Suprapubic skin (tissue), 4 donors: ENCODE measurements around the gene MKLN1. TPM values are rescaled to one million over a fixed set of nuclear protein-coding genes. Genes with fewer than 3 reads are reported as not detected.

Source experiments
- DNase-seq, 2 donors: peaks; one replicate each; pipeline ENCODE4 v3.0.0-alpha.2; 2019; ENCODE audit warnings: low spot score in 2 of 2
- H3K27ac ChIP-seq: fragments of 200-600 bp; sonication (generic); one replicate; pipeline ENCODE4 v1.5.1; 2019
- H3K27me3 ChIP-seq: fragments of 200-600 bp; sonication (generic); one replicate; pipeline ENCODE4 v1.5.1; 2019
- H3K36me3 ChIP-seq: fragments of 200-600 bp; sonication (generic); one replicate; pipeline ENCODE4 v1.5.1; 2019
- H3K4me1 ChIP-seq: fragments of 200-600 bp; sonication (generic); one replicate; pipeline ENCODE4 v1.5.1; 2019
- H3K4me3 ChIP-seq: fragments of 200-600 bp; sonication (generic); one replicate; pipeline ENCODE4 v1.5.1; 2019; ENCODE audit warnings: mild to moderate bottlenecking
- H3K9me3 ChIP-seq: fragments of 200-600 bp; sonication (generic); one replicate; pipeline ENCODE4 v1.5.1; 2019
- EP300 ChIP-seq: sonication (generic); formaldehyde crosslinking; IDR thresholded peaks from one replicate; pipeline ENCODE4 v1.6.1; 2017; ENCODE audit warnings: antibody characterized with exemption
- POLR2A ChIP-seq, 2 donors: fragments of 450-650 bp; IDR thresholded peaks; one replicate each; pipeline ENCODE4 v1.6.1; 2017; ENCODE audit warnings: antibody characterized with exemption in 2 of 2, mild to moderate bottlenecking in 2 of 2, moderate library complexity in 2 of 2
- POLR2AphosphoS5 ChIP-seq, 3 donors: sonication (generic); formaldehyde crosslinking; IDR thresholded peaks; one replicate each; pipeline ENCODE4 v1.6.1; 2017; ENCODE audit warnings: antibody characterized with exemption in 3 of 3
- WGBS: methylation state at CpG from one replicate; pipeline ENCODE4 v1.1.5; 2018; 5-methylcytosine and 5-hydroxymethylcytosine counted together
- total RNA-seq, 4 donors: library from RNA; depleted of rRNA; stranded (reverse); fragments of >200 nt; gene quantifications; one replicate each; pipeline ENCODE4 v1.1.0, GENCODE V29; 2016
- TF ChIP-seq, protein P1 (sequence below), 2 donors: fragments of 200-600 bp in 1 of 2; fragments of 450-650 bp in 1 of 2; sonication (generic) in 1 of 2; IDR thresholded peaks; one replicate each; pipeline ENCODE4 v1.5.1; 2016 to 2019; ENCODE audit warnings: antibody characterized with exemption in 2 of 2, mild to moderate bottlenecking in 1 of 2, moderate library complexity in 1 of 2

Gene MKLN1
- total RNA-seq, 4 donors from 2014 or later: 32.9 to 76.0 (median 39.9) TPM

- TF ChIP-seq POLR2AphosphoS5 (IDR thresholded peaks at IDR 0.05): no peak
- TF ChIP-seq EP300: no peak
- TF ChIP-seq, protein P1, sequence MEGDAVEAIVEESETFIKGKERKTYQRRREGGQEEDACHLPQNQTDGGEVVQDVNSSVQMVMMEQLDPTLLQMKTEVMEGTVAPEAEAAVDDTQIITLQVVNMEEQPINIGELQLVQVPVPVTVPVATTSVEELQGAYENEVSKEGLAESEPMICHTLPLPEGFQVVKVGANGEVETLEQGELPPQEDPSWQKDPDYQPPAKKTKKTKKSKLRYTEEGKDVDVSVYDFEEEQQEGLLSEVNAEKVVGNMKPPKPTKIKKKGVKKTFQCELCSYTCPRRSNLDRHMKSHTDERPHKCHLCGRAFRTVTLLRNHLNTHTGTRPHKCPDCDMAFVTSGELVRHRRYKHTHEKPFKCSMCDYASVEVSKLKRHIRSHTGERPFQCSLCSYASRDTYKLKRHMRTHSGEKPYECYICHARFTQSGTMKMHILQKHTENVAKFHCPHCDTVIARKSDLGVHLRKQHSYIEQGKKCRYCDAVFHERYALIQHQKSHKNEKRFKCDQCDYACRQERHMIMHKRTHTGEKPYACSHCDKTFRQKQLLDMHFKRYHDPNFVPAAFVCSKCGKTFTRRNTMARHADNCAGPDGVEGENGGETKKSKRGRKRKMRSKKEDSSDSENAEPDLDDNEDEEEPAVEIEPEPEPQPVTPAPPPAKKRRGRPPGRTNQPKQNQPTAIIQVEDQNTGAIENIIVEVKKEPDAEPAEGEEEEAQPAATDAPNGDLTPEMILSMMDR (IDR thresholded peaks at IDR 0.05): no peak
- no peak for TF ChIP-seq POLR2A (IDR thresholded peaks at IDR 0.05)
- Histone ChIP-seq H3K27ac (no peak overlapping the region), H3K36me3 (no peaks in the 10 kb centered on the region), H3K4me1 (peaks cover 2% of the 10 kb centered on the region), H3K9me3 (no peaks in the 10 kb centered on the region), H3K27me3 (no peaks in the 10 kb centered on the region), H3K4me3 (no peak overlapping the region)
- no peak for DNase-seq
Measured at GRCh38 chr7:131321656-131322055, 6.0 kb upstream of the MKLN1 start.

- no peaks in the 10 kb centered on the region for H3K27me3 ChIP-seq
- H3K9me3 ChIP-seq: no peaks in the 10 kb centered on the region
- no peak overlapping the region for H3K4me3 ChIP-seq
- no peak overlapping the region for H3K27ac ChIP-seq
- TF ChIP-seq POLR2AphosphoS5 (IDR thresholded peaks at IDR 0.05) (no peak), EP300 (no peak), POLR2A (IDR thresholded peaks at IDR 0.05) (no peak)
- TF ChIP-seq, protein P1 (IDR thresholded peaks at IDR 0.05): no peak
- WGBS: 78% methylated on average over 1 of the region's 1 CpG
- no peaks in the 10 kb centered on the region for H3K36me3 ChIP-seq
- peaks cover 6% of the 10 kb centered on the region for H3K4me1 ChIP-seq
- no peak for DNase-seq
Measured at GRCh38 chr7:131322061-131322460, 5.6 kb upstream of the MKLN1 start.

- no peak for TF ChIP-seq POLR2AphosphoS5 (IDR thresholded peaks at IDR 0.05)
- TF ChIP-seq POLR2A (IDR thresholded peaks at IDR 0.05): no peak
- TF ChIP-seq, protein P1 (IDR thresholded peaks at IDR 0.05): no peak
- no peak for TF ChIP-seq EP300
- H3K27me3 ChIP-seq: no peaks in the 10 kb centered on the region
Measured at GRCh38 chr7:131322861-131323260, 4.8 kb upstream of the MKLN1 start.

DNA sequence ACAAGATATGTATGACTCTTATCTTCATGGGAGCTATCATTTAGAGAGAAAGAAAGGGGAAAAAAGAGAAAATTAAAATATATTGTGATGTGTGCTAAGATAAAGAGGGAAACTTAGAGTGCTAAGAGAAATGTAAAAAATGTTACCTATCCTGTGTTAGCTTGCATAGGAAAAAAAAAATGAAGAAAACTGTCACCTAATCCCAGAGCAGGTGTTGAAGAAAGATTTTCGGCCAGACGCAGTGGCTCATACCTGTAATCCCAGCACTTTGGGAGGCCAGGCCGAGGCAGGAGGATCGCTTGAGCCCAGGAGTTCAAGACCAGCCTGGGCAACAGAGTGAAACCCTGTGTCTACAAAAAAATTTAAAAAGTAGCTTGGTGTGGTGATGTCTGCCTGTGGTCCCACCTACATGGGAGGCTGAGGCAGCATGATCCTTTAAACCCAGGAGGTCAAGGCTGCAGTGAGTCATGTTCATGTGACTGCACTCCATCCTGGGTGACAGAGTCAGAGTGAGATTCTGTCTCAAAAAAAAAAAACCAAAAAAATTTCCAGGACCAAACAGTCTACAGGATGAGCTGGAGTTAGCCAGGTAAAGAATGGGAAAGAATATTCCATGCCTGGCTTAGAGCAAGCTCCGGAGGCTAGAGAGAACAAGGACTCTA lies 2.4 kb upstream of the MKLN1 start:
- no peak for DNase-seq
- H3K27me3 ChIP-seq: no peaks in the 10 kb centered on the region
- H3K36me3 ChIP-seq: no peaks in the 10 kb centered on the region
- 94% methylated on average over 5 of the region's 5 CpGs for WGBS
- H3K4me1 ChIP-seq: peaks cover 26% of the 10 kb centered on the region
- no peaks in the 10 kb centered on the region for H3K9me3 ChIP-seq
- no peak for TF ChIP-seq EP300
- TF ChIP-seq, protein P1 (IDR thresholded peaks at IDR 0.05): no peak
- TF ChIP-seq POLR2AphosphoS5 (IDR thresholded peaks at IDR 0.05): no peak
- no peak for TF ChIP-seq POLR2A (IDR thresholded peaks at IDR 0.05)
- H3K27ac ChIP-seq: no peak overlapping the region
- H3K4me3 ChIP-seq: no peak overlapping the region

More at GRCh38 chr7:131322861-131323260, 4.8 kb upstream of the MKLN1 start:
- Histone ChIP-seq H3K36me3 (no peaks in the 10 kb centered on the region), H3K27ac (no peak overlapping the region), H3K9me3 (no peaks in the 10 kb centered on the region), H3K4me1 (peaks cover 8% of the 10 kb centered on the region), H3K4me3 (no peak overlapping the region)
- no peak for DNase-seq
- 91% methylated on average over 7 of the region's 7 CpGs for WGBS

GRCh38 chr7:131326576-131326975 lies 1.1 kb upstream of the MKLN1 start:
- no peak for DNase-seq
- Histone ChIP-seq H3K4me3 (peak overlapping the region; percentile 76), H3K27me3 (no peaks in the 10 kb centered on the region), H3K9me3 (no peaks in the 10 kb centered on the region), H3K27ac (peak overlapping the region; percentile 98), H3K4me1 (peaks cover 38% of the 10 kb centered on the region), H3K36me3 (no peaks in the 10 kb centered on the region)
- TF ChIP-seq EP300: no peak
- no peak for TF ChIP-seq POLR2A (IDR thresholded peaks at IDR 0.05)
- no peak for TF ChIP-seq POLR2AphosphoS5 (IDR thresholded peaks at IDR 0.05)
- TF ChIP-seq, protein P1 (IDR thresholded peaks at IDR 0.05): no peak
- 65% methylated on average over 6 of the region's 6 CpGs for whole genome bisulfite sequencing
